HepG2 (cell line): ENCODE measurements around the gene LIMK2. TPM values are rescaled to one million over a fixed set of nuclear protein-coding genes. Genes with fewer than 3 reads are reported as not detected.
A peak's percentile ranks its signal among the peaks of the same experiment; 100 is the strongest.

ENCODE experiments used
- AGO2 ChIP-seq: fragments of 200-400 bp; formaldehyde crosslinking; optimal IDR thresholded peaks from 2 replicates; pipeline ENCODE3; 2017; ENCODE audit warnings: mild to moderate bottlenecking, low read depth, low read length, moderate library complexity
- AKNA ChIP-seq: sonication (generic); formaldehyde crosslinking; IDR thresholded peaks from 2 replicates; pipeline ENCODE4 v1.4.0; 2020; ENCODE audit warnings: missing genetic modification reagents, borderline replicate concordance
- BCLAF1 ChIP-seq: fragments of 450-650 bp; IDR thresholded peaks from 2 replicates; pipeline ENCODE4 v1.6.1; 2017; ENCODE audit warnings: mild to moderate bottlenecking
- BORCS8-MEF2B ChIP-seq: sonication (generic); formaldehyde crosslinking; IDR thresholded peaks from 2 replicates; pipeline ENCODE4 v1.8.0; 2022; ENCODE audit warnings: mild to moderate bottlenecking, missing genetic modification reagents
- CHD2 ChIP-seq: IDR thresholded peaks from 2 replicates; pipeline ENCODE4 v1.6.1; 2011; ENCODE audit warnings: low read depth, low read length, improper control_type of control experiment
- ISL2 ChIP-seq: sonication (generic); formaldehyde crosslinking; IDR thresholded peaks from 2 replicates; pipeline ENCODE4 v1.5.0; 2020; ENCODE audit warnings: missing genetic modification reagents
- LRRFIP1 ChIP-seq: sonication (generic); formaldehyde crosslinking; conservative IDR thresholded peaks from 2 replicates; pipeline ENCODE4 v1.4.0; 2020; ENCODE audit warnings: missing genetic modification reagents
- MBNL3 ChIP-seq: fragments of 250-450 bp; sonication (Bioruptor Pico); conservative IDR thresholded peaks from 2 replicates; pipeline ENCODE4 v1.8.0; 2022; ENCODE audit warnings: mild to moderate bottlenecking, inconsistent platforms
- MEF2D ChIP-seq: sonication (generic); formaldehyde crosslinking; IDR thresholded peaks from 2 replicates; pipeline ENCODE4 v1.5.1; 2020; ENCODE audit warnings: mild to moderate bottlenecking, missing genetic modification reagents
- MYNN ChIP-seq: sonication (generic); formaldehyde crosslinking; IDR thresholded peaks from 2 replicates; pipeline ENCODE4 v1.4.0; 2020; ENCODE audit warnings: mild to moderate bottlenecking, low read depth, missing genetic modification reagents
- NCOA5 ChIP-seq: sonication (generic); formaldehyde crosslinking; IDR thresholded peaks from 2 replicates; pipeline ENCODE4 v1.4.0; 2020; ENCODE audit warnings: missing genetic modification reagents
- NR2F6 ChIP-seq, 2 experiments: IDR thresholded peaks; 2 replicates each; pipeline ENCODE4 v1.6.1; 2016; ENCODE audit warnings: antibody characterized with exemption in 1 of 2, mild to moderate bottlenecking in 1 of 2
- PLRG1 ChIP-seq: fragments of 450-650 bp; conservative IDR thresholded peaks from 2 replicates; pipeline ENCODE4 v1.6.1; 2016
- POLR2G ChIP-seq: fragments of 200-400 bp; formaldehyde crosslinking; IDR thresholded peaks from 2 replicates; pipeline ENCODE4 v1.6.1; 2018; ENCODE audit warnings: mild to moderate bottlenecking, low read depth, low read length, moderate library complexity
- SATB2 ChIP-seq: sonication (generic); formaldehyde crosslinking; IDR thresholded peaks from 2 replicates; pipeline ENCODE4 v1.5.0; 2020; ENCODE audit warnings: missing genetic modification reagents
- SETDB1 ChIP-seq: sonication (generic); formaldehyde crosslinking; IDR thresholded peaks from 2 replicates; pipeline ENCODE4 v1.5.1; 2020; ENCODE audit warnings: missing genetic modification reagents, mild to moderate bottlenecking, borderline replicate concordance
- TEAD2 ChIP-seq: sonication (generic); formaldehyde crosslinking; IDR thresholded peaks from 2 replicates; pipeline ENCODE4 v1.9.0; 2021; ENCODE audit warnings: missing genetic modification reagents
- ZNF20 ChIP-seq: sonication (generic); formaldehyde crosslinking; IDR thresholded peaks from 2 replicates; pipeline ENCODE4 v1.4.0; 2020; ENCODE audit warnings: mild to moderate bottlenecking, moderate library complexity, missing genetic modification reagents
- ZNF225 ChIP-seq: sonication (generic); formaldehyde crosslinking; IDR thresholded peaks from 2 replicates; pipeline ENCODE4 v1.4.0; 2020; ENCODE audit warnings: mild to moderate bottlenecking, missing genetic modification reagents
- ZNF230 ChIP-seq: sonication (generic); formaldehyde crosslinking; IDR thresholded peaks from 2 replicates; pipeline ENCODE4 v1.4.0; 2020; ENCODE audit warnings: mild to moderate bottlenecking, missing genetic modification reagents
- ZNF326 ChIP-seq: sonication (generic); formaldehyde crosslinking; IDR thresholded peaks from 2 replicates; pipeline ENCODE4 v1.4.0; 2020; ENCODE audit warnings: missing genetic modification reagents, borderline replicate concordance
- polyA plus RNA-seq, 8 experiments: library from polyadenylated mRNA; depleted of rRNA in 3 of 8; stranded (reverse) in 7 of 8; unstranded in 1 of 8; fragments of >200 nt; fragmentation: Illumina TruSeq in 4 of 8; extraction: Trizol in 4 of 8; gene quantifications; 2 replicates each; pipeline versions ENCODE4 v1.2.1 to v1.2.3, GENCODE V29; 2011 to 2016; ENCODE audit warnings: low read depth in 4 of 8, missing spikeins in 1 of 8, mixed read lengths in 1 of 8; ENCODE audit not compliant: insufficient read depth in 1 of 8
- total RNA-seq, 5 experiments: library from RNA; depleted of rRNA; stranded (reverse); fragments of >200 nt; fragmentation: Illumina TruSeq; extraction: Trizol; gene quantifications; 2 replicates each; pipeline ENCODE4 v1.2.3, GENCODE V29; 2016; ENCODE audit warnings: low read depth in 1 of 5

Gene LIMK2
- total and polyA plus RNA-seq, 2 of the 13 experiments (the other 11 are each of a cell fraction or from before 2014, with no cell fraction given): 20.9 to 29.8 TPM

- TF ChIP-seq POLR2G: no peak
- no peak for TF ChIP-seq SETDB1 (CRISPR knock-in tag)
- no peak for TF ChIP-seq ISL2 (CRISPR knock-in tag)
- TF ChIP-seq MEF2D (CRISPR knock-in tag): no peak
- no peak for TF ChIP-seq MBNL3
- TF ChIP-seq ZNF225: no peak
- TF ChIP-seq SATB2: no peak
- peak; percentile 66 for TF ChIP-seq NR2F6 (IDR thresholded peaks at IDR 0.05)
- peak; percentile 76; the same call in 1 of the 2 replicates for TF ChIP-seq NR2F6 (CRISPR knock-in tag; IDR thresholded peaks at IDR 0.05)
- TF ChIP-seq CHD2: no peak
- TF ChIP-seq BCLAF1: no peak
- TF ChIP-seq AGO2: no peak
- TF ChIP-seq TEAD2 (CRISPR knock-in tag): no peak
- TF ChIP-seq LRRFIP1: no peak
- no peak for TF ChIP-seq AKNA (CRISPR knock-in tag)
- TF ChIP-seq NCOA5 (CRISPR knock-in tag): no peak
- TF ChIP-seq MYNN (CRISPR knock-in tag): no peak
- no peak for TF ChIP-seq ZNF230 (CRISPR knock-in tag)
- TF ChIP-seq ZNF326 (CRISPR knock-in tag): no peak
- no peak for TF ChIP-seq PLRG1
- TF ChIP-seq BORCS8-MEF2B: no peak
- no peak for TF ChIP-seq ZNF20 (CRISPR knock-in tag)
Measured at GRCh38 chr22:31250740-31251600, 38.9 kb downstream of the LIMK2 start (continued).
